HCT116 (cell line): ENCODE results near the gene ZC3H13. TPM values are rescaled to one million over a fixed set of nuclear protein-coding genes. Genes with fewer than 3 reads are reported as not detected.

Experiments
- ATAC-seq: fragments of 200-7000 bp; cut with Tn5 transposase; 2 replicates; pipeline ENCODE4 v1.9.1; 2020; ENCODE audit warnings: mild to moderate bottlenecking, moderate library complexity
- BruUV-seq: library from RNA; stranded (reverse); fragments of 400-500 nt; replicated peaks from 2 replicates; lab custom pipeline; 2021; lab: Mats Ljungman, UMichigan
- CTCF ChIA-PET: fragments of 300-600 bp; sonication (Branson Sonifier 250); formaldehyde crosslinking; loops from one replicate; lab custom pipeline; 2021; ENCODE audit warnings: antibody characterized with exemption; lab: Charles Lee
- POLR2A ChIA-PET: fragments of 300-600, 350-600 bp; sonication (Branson Sonifier 250); formaldehyde crosslinking; loops from one replicate; lab custom pipeline; 2021; ENCODE audit warnings: antibody characterized with exemption; lab: Charles Lee
- RAD21 ChIA-PET, 2 experiments: fragments of 300-600 bp; sonication (Branson Sonifier 250); formaldehyde crosslinking; loops; one replicate each; lab custom pipeline; 2023; ENCODE audit warnings: low total read pairs in 2 of 2; ENCODE audit not compliant: uncharacterized antibody in 2 of 2, unreplicated experiment in 2 of 2, low non-redundant PET in 1 of 2; lab: Charles Lee
- DNase-seq: peaks from one replicate; pipeline ENCODE4 v3.0.0-alpha.2; 2010; ENCODE audit warnings: low read depth, low spot score
- H2AFZ ChIP-seq: fragments of 200-600 bp; shearing (Covaris generic), sonication (generic); 2 replicates; pipeline ENCODE4 v1.6.1; 2017; ENCODE audit warnings: low read depth, mixed run types, mixed read lengths, antibody characterized with exemption, low read length; ENCODE audit not compliant: poor library complexity, severe bottlenecking
- H3K27ac ChIP-seq: 2 replicates; pipeline ENCODE4 v1.5.1; 2012; ENCODE audit warnings: low read depth, low read length
- H3K27me3 ChIP-seq: fragments of 200-600 bp; sonication (generic); 2 replicates; pipeline ENCODE4 v1.6.1; 2016; ENCODE audit warnings: mixed run types, low read length, mixed read lengths; ENCODE audit not compliant: insufficient read depth
- H3K36me3 ChIP-seq, 2 experiments: fragments of 200-500 bp in 1 of 2; fragments of 200-600 bp in 1 of 2; sonication (Bioruptor generic) in 1 of 2; sonication (generic) in 1 of 2; 2 replicates each; pipeline versions ENCODE4 v1.5.1 to v1.6.1; 2014 to 2016; ENCODE audit warnings: low read length in 2 of 2, inconsistent platforms in 1 of 2, mixed read lengths in 1 of 2, mixed run types in 1 of 2; ENCODE audit not compliant: insufficient read depth in 2 of 2, control insufficient read depth in 1 of 2
- H3K4me1 ChIP-seq, 2 experiments: fragments of 200-600 bp in 1 of 2; sonication (generic) in 1 of 2; 2 replicates each; pipeline versions ENCODE4 v1.5.1 to v1.6.1; 2012 to 2017; ENCODE audit warnings: low read length in 2 of 2, inconsistent platforms in 1 of 2, mild to moderate bottlenecking in 1 of 2, mixed read lengths in 1 of 2, mixed run types in 1 of 2, moderate library complexity in 1 of 2; ENCODE audit not compliant: insufficient read depth in 2 of 2, control insufficient read depth in 1 of 2
- H3K4me2 ChIP-seq: fragments of 200-600 bp; sonication (generic); 2 replicates; pipeline ENCODE4 v1.6.1; 2017; ENCODE audit warnings: mixed run types, low read length, mixed read lengths
- H3K4me3 ChIP-seq, 2 experiments: fragments of 200-600 bp in 1 of 2; sonication (generic) in 1 of 2; replicated peaks in 1 of 2; 2 replicates each; pipeline ENCODE4 v1.5.1; 2011 to 2016; ENCODE audit warnings: low read length in 2 of 2, control low read depth in 1 of 2, low read depth in 1 of 2, mild to moderate bottlenecking in 1 of 2, mixed read lengths in 1 of 2, mixed run types in 1 of 2
- H3K79me2 ChIP-seq: fragments of 200-600 bp; sonication (generic); 2 replicates; pipeline ENCODE4 v1.6.1; 2017; ENCODE audit warnings: mild to moderate bottlenecking, mixed run types, low read length, moderate library complexity, mixed read lengths; ENCODE audit not compliant: insufficient read depth
- H3K9ac ChIP-seq: fragments of 200-600 bp; sonication (generic); 2 replicates; pipeline ENCODE4 v1.6.1; 2016; ENCODE audit warnings: low read length, mixed read lengths
- H3K9me2 ChIP-seq: fragments of 200-600 bp; sonication (generic), shearing (Covaris generic); 2 replicates; pipeline ENCODE4 v1.6.1; 2017; ENCODE audit warnings: mixed run types, mild to moderate bottlenecking, moderate library complexity; ENCODE audit not compliant: insufficient read depth
- H3K9me3 ChIP-seq, 2 experiments: fragments of 200-500 bp in 1 of 2; fragments of 200-600 bp in 1 of 2; sonication (Bioruptor generic) in 1 of 2; sonication (generic) in 1 of 2; 2 replicates each; pipeline ENCODE4 v1.6.1; 2014 to 2017; ENCODE audit warnings: low read length in 2 of 2, mixed read lengths in 2 of 2, inconsistent platforms in 1 of 2, low read depth in 1 of 2, mild to moderate bottlenecking in 1 of 2, mixed run types in 1 of 2, moderate library complexity in 1 of 2; ENCODE audit not compliant: control insufficient read depth in 1 of 2, insufficient read depth in 1 of 2
- H4K20me1 ChIP-seq: fragments of 200-600 bp; sonication (generic), shearing (Covaris generic); 2 replicates; pipeline ENCODE4 v1.6.1; 2017; ENCODE audit warnings: mixed run types, mild to moderate bottlenecking, moderate library complexity; ENCODE audit not compliant: insufficient read depth
- CBX3 ChIP-seq: IDR thresholded peaks from 2 replicates; pipeline ENCODE4 v1.6.1; 2012; ENCODE audit warnings: low read depth
- EGR1 ChIP-seq: IDR thresholded peaks from 2 replicates; pipeline ENCODE4 v1.6.1; 2012; ENCODE audit warnings: low read depth
- ELF1 ChIP-seq: IDR thresholded peaks from 2 replicates; pipeline ENCODE4 v1.6.1; 2012; ENCODE audit warnings: low read depth, borderline replicate concordance
- EZH2phosphoT487 ChIP-seq: fragments of 200-600 bp; IDR thresholded peaks from 2 replicates; pipeline ENCODE4 v1.6.1; 2018; ENCODE audit warnings: antibody characterized with exemption, borderline replicate concordance
- POLR2A ChIP-seq: IDR thresholded peaks from 2 replicates; pipeline ENCODE4 v1.7.0; 2011; ENCODE audit warnings: borderline replicate concordance; ENCODE audit not compliant: insufficient read depth, insufficient read length; ENCODE audit errors: extremely low read depth
- RAD21 ChIP-seq: IDR thresholded peaks from 2 replicates; pipeline ENCODE4 v1.6.1; 2012; ENCODE audit warnings: low read depth, mild to moderate bottlenecking
- SIN3A ChIP-seq: IDR thresholded peaks from 2 replicates; pipeline ENCODE4 v1.6.1; 2012; ENCODE audit warnings: low read depth
- SRF ChIP-seq: IDR thresholded peaks from 2 replicates; pipeline ENCODE4 v1.6.1; 2012; ENCODE audit warnings: low read depth
- ZNF274 ChIP-seq: fragments of 200-500 bp; sonication (Bioruptor generic); IDR thresholded peaks from 2 replicates; pipeline ENCODE4 v1.6.1; 2014; ENCODE audit warnings: mild to moderate bottlenecking, low read depth, low read length, inconsistent platforms
- intact Hi-C: fragments of 100-400 bp; cut with micrococcal nuclease; formaldehyde crosslinking; loops from 2 replicates; pipeline ENCODE4 v1.10.0; 2022
- total RNA-seq: library from RNA; stranded (reverse); gene quantifications from one replicate; pipeline ENCODE4 v1.2.1, GENCODE V29; 2021; ENCODE audit not compliant: unreplicated experiment
- TF ChIP-seq, protein P1 (sequence below): IDR thresholded peaks from 2 replicates; pipeline ENCODE4 v1.6.1; 2012
- TF ChIP-seq, protein P2 (sequence below): IDR thresholded peaks from 2 replicates; pipeline ENCODE4 v1.6.1; 2011; ENCODE audit warnings: mild to moderate bottlenecking, low read length, moderate library complexity; ENCODE audit not compliant: insufficient replicate concordance; ENCODE audit errors: extremely low read depth

ZC3H13 gene
- total RNA-seq, 1 experiment from 2014 or later, result 37.9 TPM

DNA sequence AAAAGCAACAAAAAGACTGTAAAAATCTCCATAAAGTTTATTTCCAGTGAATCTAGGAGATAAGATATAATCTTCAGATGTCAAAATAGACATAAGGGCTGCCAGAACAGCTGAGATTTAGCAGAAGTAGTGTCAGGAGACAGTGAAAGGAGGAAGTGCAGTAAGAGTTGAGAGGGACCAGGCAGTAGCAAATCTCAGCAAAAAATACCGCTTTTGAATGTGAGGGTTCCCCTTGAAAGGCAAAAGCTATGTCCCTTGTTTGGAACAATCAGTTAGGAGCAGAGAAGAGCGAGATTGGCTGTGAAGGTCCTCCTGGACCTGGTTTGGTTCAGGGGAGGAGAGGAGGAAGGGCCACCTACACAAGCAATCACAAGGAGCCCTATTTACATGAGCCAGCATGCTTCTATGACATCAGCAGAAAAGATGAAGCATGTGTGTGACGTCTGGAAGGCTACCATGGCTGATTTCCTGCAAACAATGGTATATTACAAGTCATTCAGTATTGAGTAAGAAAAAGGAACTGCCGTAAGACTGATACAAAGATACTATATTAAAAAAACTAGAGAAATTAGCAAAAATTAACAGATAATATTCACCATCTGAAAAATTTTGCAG, 102.1 kb downstream of the ZC3H13 start (continued):
- TF ChIP-seq, protein P1, sequence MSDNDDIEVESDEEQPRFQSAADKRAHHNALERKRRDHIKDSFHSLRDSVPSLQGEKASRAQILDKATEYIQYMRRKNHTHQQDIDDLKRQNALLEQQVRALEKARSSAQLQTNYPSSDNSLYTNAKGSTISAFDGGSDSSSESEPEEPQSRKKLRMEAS, result no peak
- TF ChIP-seq, all 23 proteins: peak for 0

DNA sequence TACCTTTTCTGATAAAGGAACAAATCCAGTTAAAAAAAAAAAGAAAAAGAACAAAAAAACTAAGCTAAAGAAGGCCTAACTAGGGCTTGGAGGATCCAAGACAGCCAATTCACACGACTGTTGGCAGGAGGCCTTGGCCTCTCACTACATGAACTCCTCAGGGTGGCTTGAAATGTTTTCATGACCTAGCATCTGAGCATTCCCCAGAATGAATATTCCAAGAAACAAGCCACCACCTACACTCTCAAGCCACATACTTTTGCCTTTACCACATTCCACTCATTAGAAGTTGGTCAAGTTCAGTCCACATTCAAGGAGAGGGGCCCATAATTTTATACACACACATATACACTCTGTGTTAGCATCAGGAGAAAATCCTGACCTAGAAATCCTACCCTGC, 103.4 kb downstream of the ZC3H13 start:
- H3K36me3 ChIP-seq, result no peaks in the 10 kb centered on the region
- no peaks in the 10 kb centered on the region for H3K79me2 ChIP-seq
- H3K4me3 ChIP-seq, result no peak overlapping the region
- no peaks in the 10 kb centered on the region for H4K20me1 ChIP-seq
- no peak overlapping the region for H2AFZ ChIP-seq
- no peaks in the 10 kb centered on the region for H3K9me3 ChIP-seq
- BruUV-seq, result no TSS peak
- H3K27ac ChIP-seq, result no peak overlapping the region
- POLR2A ChIA-PET, result no interaction called here
- H3K4me2 ChIP-seq, result no peak overlapping the region
- no peaks in the 10 kb centered on the region for H3K9me2 ChIP-seq
- TF ChIP-seq SIN3A (no peak), EZH2phosphoT487 (no peak), SRF (no peak), EGR1 (no peak), CBX3 (no peak), POLR2A (no peak), ELF1 (no peak), ZNF274 (no peak), RAD21 (no peak)
- TF ChIP-seq, protein P2, sequence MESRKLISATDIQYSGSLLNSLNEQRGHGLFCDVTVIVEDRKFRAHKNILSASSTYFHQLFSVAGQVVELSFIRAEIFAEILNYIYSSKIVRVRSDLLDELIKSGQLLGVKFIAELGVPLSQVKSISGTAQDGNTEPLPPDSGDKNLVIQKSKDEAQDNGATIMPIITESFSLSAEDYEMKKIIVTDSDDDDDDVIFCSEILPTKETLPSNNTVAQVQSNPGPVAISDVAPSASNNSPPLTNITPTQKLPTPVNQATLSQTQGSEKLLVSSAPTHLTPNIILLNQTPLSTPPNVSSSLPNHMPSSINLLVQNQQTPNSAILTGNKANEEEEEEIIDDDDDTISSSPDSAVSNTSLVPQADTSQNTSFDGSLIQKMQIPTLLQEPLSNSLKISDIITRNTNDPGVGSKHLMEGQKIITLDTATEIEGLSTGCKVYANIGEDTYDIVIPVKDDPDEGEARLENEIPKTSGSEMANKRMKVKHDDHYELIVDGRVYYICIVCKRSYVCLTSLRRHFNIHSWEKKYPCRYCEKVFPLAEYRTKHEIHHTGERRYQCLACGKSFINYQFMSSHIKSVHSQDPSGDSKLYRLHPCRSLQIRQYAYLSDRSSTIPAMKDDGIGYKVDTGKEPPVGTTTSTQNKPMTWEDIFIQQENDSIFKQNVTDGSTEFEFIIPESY, result no peak
- TF ChIP-seq, protein P1, result no peak
- TF ChIP-seq, all 23 proteins: peak for 0
- ATAC-seq (no peak), DNase-seq (no peak)
- H3K9ac ChIP-seq, result no peak overlapping the region
- CTCF ChIA-PET, result no interaction called here
- RAD21 ChIA-PET, result no interaction called here
- H3K27me3 ChIP-seq, result no peaks in the 10 kb centered on the region
- intact Hi-C loops, result no loop called here
- H3K4me1 ChIP-seq, result no peaks in the 10 kb centered on the region
